Measurements from ENCODE around the gene RRAS.

Gene RRAS

GRCh38 chr19:49640113-49640898 is at the start of gene RRAS:
Gene RRAS (minus strand): TSS chr19:49640143. CDS start chr19:49640098, 45 bp downstream.
- peak; percentile 100 for DNase-seq

- DNase-seq = peak; percentile 86
These were observed 49.5 kb upstream of the RRAS start, which contains the start of gene ADM5 for GRCh38 chr19:49689133-49690078. Gene ADM5 (plus strand): TSS chr19:49689594. CDS start chr19:49689838, 244 bp downstream.

- no peak for DNase-seq
These were observed 48.7 kb upstream of the RRAS start for GRCh38 chr19:49688531-49689132.

- peak; percentile 42 for DNase-seq
These were observed 47.8 kb upstream of the RRAS start for GRCh38 chr19:49687566-49688316.

- no peak for DNase-seq
These were observed 47.2 kb upstream of the RRAS start for GRCh38 chr19:49687150-49687549.

GRCh38 chr19:49686503-49687088 is 46.7 kb upstream of the RRAS start:
- no peak for DNase-seq

- DNase-seq = no peak
These were observed 45.9 kb upstream of the RRAS start for GRCh38 chr19:49685845-49686332.

- DNase-seq = no peak
These were observed 45.1 kb upstream of the RRAS start for GRCh38 chr19:49684983-49685553.

- peak; percentile 46 for DNase-seq
These were observed 44.5 kb upstream of the RRAS start for GRCh38 chr19:49684251-49684982.

GRCh38 chr19:49683814-49684250 is 43.9 kb upstream of the RRAS start:
- no peak for DNase-seq

GRCh38 chr19:49682274-49682673 is 42.3 kb upstream of the RRAS start:
- no peak for DNase-seq

GRCh38 chr19:49681830-49682229 is 41.9 kb upstream of the RRAS start:
- DNase-seq = no peak

- peak; percentile 98 for DNase-seq
These were observed 40.7 kb upstream of the RRAS start for GRCh38 chr19:49680421-49681351.

- DNase-seq = peak; percentile 93
These were observed 39.9 kb upstream of the RRAS start for GRCh38 chr19:49679771-49680413.

- peak; percentile 91 for DNase-seq
These were observed 39.2 kb upstream of the RRAS start for GRCh38 chr19:49678985-49679770.

- DNase-seq = peak; percentile 96
These were observed 38.1 kb upstream of the RRAS start for GRCh38 chr19:49677901-49678674.

GRCh38 chr19:49677231-49677900 is 37.4 kb upstream of the RRAS start, which contains the start of gene PRMT1:
Gene PRMT1 (plus strand): TSS chr19:49677271. CDS start chr19:49677281, 10 bp downstream.
- peak; percentile 86 for DNase-seq

Measured in NCI-H82 (cell line).